PC-9 (cell line): ENCODE measurements around the gene TCF20. TPM values are rescaled to one million over a fixed set of nuclear protein-coding genes. Genes with fewer than 3 reads are reported as not detected.

Experiments
- BruUV-seq: library from RNA; stranded (reverse); fragments of 400-500 nt; replicated peaks from 2 replicates; lab custom pipeline; 2021; lab: Mats Ljungman, UMichigan
- CTCF ChIA-PET: fragments of 300-600 bp; sonication (Branson Sonifier 250); formaldehyde crosslinking; loops from one replicate; lab custom pipeline; 2022; ENCODE audit warnings: antibody characterized with exemption; lab: Charles Lee
- POLR2A ChIA-PET: fragments of 300-600 bp; sonication (Branson Sonifier 250); formaldehyde crosslinking; loops from one replicate; lab custom pipeline; 2022; ENCODE audit warnings: antibody characterized with exemption; ENCODE audit not compliant: unreplicated experiment; lab: Charles Lee
- DNase-seq, 2 experiments: peaks; one replicate each; pipeline versions ENCODE4 v3.0.0 to v3.0.0-alpha.2; 2015 to 2022; ENCODE audit warnings: mixed read lengths in 1 of 2
- H2AFZ ChIP-seq: fragments of 200-600 bp; sonication (generic); 2 replicates; pipeline ENCODE4 v1.8.1; 2017; ENCODE audit warnings: antibody characterized with exemption
- H3F3A ChIP-seq: fragments of 200-600 bp; sonication (generic); 2 replicates; pipeline ENCODE4 v1.8.1; 2017; ENCODE audit warnings: antibody characterized with exemption, mild to moderate bottlenecking, low read depth; ENCODE audit not compliant: insufficient read depth
- H3K27ac ChIP-seq: fragments of 200-600 bp; sonication (generic); 2 replicates; pipeline ENCODE4 v1.6.1; 2016; ENCODE audit warnings: mixed run types
- H3K27me3 ChIP-seq: fragments of 200-600 bp; sonication (generic); 2 replicates; pipeline ENCODE4 v1.6.1; 2016; ENCODE audit warnings: low read depth, mixed run types; ENCODE audit not compliant: insufficient read depth
- H3K36me3 ChIP-seq: fragments of 200-600 bp; sonication (generic); 2 replicates; pipeline ENCODE4 v1.6.1; 2016; ENCODE audit warnings: low read depth, mixed run types
- H3K4me1 ChIP-seq: fragments of 200-600 bp; sonication (generic); replicated peaks from 2 replicates; pipeline ENCODE4 v1.6.1; 2016; ENCODE audit warnings: mixed run types; ENCODE audit not compliant: insufficient read depth
- H3K4me2 ChIP-seq: fragments of 200-600 bp; sonication (generic); 2 replicates; pipeline ENCODE4 v1.6.1; 2017; ENCODE audit warnings: mixed run types
- H3K4me3 ChIP-seq: fragments of 200-600 bp; sonication (generic); 2 replicates; pipeline ENCODE4 v1.6.1; 2016; ENCODE audit warnings: mixed run types
- H3K79me2 ChIP-seq: fragments of 200-600 bp; sonication (generic); 2 replicates; pipeline ENCODE4 v1.6.1; 2017; ENCODE audit warnings: low read depth, mixed run types
- H3K9me2 ChIP-seq: fragments of 200-600 bp; sonication (generic); 2 replicates; pipeline ENCODE4 v1.8.1; 2017; ENCODE audit warnings: mild to moderate bottlenecking; ENCODE audit not compliant: insufficient read depth
- H3K9me3 ChIP-seq: fragments of 200-600 bp; sonication (generic); 2 replicates; pipeline ENCODE4 v1.8.1; 2016; ENCODE audit warnings: low read depth; ENCODE audit not compliant: insufficient read depth
- H4K20me1 ChIP-seq: fragments of 200-600 bp; sonication (generic); 2 replicates; pipeline ENCODE4 v1.8.1; 2017; ENCODE audit not compliant: insufficient read depth
- EZH2 ChIP-seq: fragments of 200-600 bp; sonication (generic); IDR thresholded peaks from 2 replicates; pipeline ENCODE4 v1.8.0; 2017; ENCODE audit warnings: antibody characterized with exemption, low read depth
- intact Hi-C: fragments of 100-400 bp; cut with micrococcal nuclease; formaldehyde crosslinking; loops from one replicate; pipeline ENCODE4 v1.10.0; 2022; ENCODE audit not compliant: unreplicated experiment
- total RNA-seq: library from RNA; stranded (reverse); gene quantifications from 2 replicates; pipeline ENCODE4 v1.2.3, GENCODE V29; 2021
- TF ChIP-seq, protein P1 (sequence below): fragments of 200-600 bp; sonication (generic); conservative IDR thresholded peaks from 2 replicates; pipeline ENCODE4 v1.6.1; 2017; ENCODE audit warnings: mixed run types, antibody characterized with exemption, mild to moderate bottlenecking, moderate library complexity

Gene TCF20
- total RNA-seq, 1 experiment from 2014 or later, result 79.1 TPM

DNA sequence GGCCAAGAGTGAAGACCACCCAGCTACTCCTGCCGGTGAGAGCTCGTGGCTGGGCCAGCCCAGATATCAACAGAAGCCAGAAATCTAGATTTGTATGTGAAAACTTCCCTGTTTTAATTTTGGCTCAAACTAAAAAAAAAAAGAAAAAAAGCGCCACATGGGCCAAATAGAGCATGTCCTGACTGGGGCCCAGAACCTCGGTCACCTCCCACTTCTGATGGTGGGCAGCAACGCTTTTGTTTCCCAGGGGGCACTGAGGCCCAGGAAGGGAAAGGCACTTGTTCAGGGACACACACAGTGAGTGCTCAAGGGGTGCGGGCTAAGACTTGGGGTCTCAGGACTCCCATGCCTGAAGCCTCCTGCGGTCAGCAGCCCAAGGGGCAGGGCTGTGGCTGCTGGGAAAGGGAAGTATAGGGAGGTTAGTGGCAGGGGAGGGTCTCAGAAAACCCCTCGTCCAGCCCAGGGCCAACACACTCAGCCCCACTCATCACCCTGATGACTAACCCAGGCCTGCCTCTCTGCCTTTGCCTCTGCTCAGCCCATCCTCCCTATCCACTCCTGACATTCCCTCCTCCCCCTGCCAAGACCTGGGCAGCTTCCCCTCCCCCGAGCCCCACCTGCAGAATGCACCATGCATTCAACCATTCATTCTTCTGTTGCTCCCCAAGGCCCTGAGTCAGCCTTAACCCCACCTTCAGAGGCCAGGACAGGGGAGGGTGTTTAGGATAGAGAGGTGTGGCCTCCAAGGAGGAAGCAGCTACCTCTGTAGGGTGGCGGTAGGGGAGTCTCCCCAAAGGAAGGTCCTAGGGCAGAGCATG lies 30.0 kb upstream of the TCF20 start:
- Histone ChIP-seq H3K4me2 (peak overlapping the region; percentile 32), H2AFZ (no peak overlapping the region), H3K4me1 (peaks cover 16% of the 10 kb centered on the region), H3K4me3 (no peak overlapping the region), H3K27me3 (no peaks in the 10 kb centered on the region), H4K20me1 (0 out of 2 replicates have a peak, but pooled peaks cover 5% of the 10 kb centered on the region), H3K79me2 (no peaks in the 10 kb centered on the region), H3K36me3 (no peaks in the 10 kb centered on the region), H3K9me2 (no peaks in the 10 kb centered on the region), H3K9me3 (no peaks in the 10 kb centered on the region), H3F3A (peaks cover 4% of the 10 kb centered on the region; the same call in 1 of the 2 replicates), H3K27ac (no peak overlapping the region)
- peak; percentile 81 to 83 for DNase-seq
- no TSS peak for BruUV-seq
- intact Hi-C loops, result no loop called here
- no peak for TF ChIP-seq EZH2
- TF ChIP-seq, protein P1, sequence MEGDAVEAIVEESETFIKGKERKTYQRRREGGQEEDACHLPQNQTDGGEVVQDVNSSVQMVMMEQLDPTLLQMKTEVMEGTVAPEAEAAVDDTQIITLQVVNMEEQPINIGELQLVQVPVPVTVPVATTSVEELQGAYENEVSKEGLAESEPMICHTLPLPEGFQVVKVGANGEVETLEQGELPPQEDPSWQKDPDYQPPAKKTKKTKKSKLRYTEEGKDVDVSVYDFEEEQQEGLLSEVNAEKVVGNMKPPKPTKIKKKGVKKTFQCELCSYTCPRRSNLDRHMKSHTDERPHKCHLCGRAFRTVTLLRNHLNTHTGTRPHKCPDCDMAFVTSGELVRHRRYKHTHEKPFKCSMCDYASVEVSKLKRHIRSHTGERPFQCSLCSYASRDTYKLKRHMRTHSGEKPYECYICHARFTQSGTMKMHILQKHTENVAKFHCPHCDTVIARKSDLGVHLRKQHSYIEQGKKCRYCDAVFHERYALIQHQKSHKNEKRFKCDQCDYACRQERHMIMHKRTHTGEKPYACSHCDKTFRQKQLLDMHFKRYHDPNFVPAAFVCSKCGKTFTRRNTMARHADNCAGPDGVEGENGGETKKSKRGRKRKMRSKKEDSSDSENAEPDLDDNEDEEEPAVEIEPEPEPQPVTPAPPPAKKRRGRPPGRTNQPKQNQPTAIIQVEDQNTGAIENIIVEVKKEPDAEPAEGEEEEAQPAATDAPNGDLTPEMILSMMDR, result no peak
- POLR2A ChIA-PET, result no interaction called here
- CTCF ChIA-PET, result interaction anchor here (0.6 kb wide), 1 partner anchor 14 kb away, joined by 4 read pairs; no protein-coding TSS in a partner anchor

DNA sequence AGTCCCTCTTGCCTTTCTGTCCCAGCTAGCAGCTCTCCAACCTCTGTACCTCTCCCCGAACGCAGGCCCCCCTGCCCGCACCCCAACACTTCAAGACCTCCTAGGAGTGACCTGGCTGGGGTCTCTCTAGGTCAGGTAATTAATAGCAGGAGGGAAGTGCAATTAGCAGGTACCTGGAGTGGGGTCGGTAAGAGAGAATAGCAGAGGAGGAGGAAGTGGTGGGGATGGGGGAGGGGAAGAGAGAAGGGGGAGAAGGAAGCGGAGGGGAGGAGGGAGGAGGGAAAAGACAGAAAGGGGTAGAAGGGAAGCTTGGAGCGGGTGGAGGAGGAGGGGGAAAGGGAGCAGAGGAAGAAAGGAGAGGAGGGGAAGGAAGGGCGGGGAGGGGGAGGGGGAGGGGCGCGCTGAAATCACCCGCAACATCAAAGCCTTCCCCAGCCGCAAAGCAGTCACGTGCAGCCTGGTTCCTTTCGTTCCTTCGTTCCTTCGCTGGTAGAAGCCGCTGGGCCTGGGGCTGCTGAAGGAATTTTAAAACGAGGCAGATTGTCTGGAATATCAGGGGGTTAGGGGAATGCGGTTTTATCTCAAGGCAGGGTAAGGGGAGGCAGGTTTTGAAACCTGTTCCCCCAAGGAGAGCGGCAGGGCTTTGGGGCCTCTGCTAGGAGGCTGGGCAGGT lies 29.3 kb upstream of the TCF20 start:
- POLR2A ChIA-PET, result no interaction called here
- CTCF ChIA-PET, result interaction anchor here (0.6 kb wide), 2 partner anchors 15 to 208 kb away, joined by 4 to 13 read pairs; no protein-coding TSS in a partner anchor
- BruUV-seq, result no TSS peak

DNA sequence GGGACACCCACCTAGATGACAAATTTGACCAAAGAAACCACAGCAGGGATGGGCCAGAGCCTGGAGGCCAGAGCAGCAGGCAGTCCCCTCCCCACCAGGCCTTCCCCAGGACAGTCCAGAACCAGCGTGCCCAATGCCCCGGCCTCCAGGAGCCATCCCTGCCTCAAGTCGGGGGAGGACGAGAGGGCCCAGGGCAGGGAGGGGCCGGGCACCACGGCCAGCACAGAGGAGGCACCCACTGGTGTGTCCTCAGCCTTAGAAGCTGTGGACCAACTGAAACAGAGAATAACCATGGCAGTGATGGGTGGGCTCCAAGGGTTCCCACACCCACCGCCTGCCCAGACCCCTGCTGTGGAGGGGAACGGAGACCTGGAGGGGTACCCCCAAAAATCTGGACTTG lies 28.3 kb upstream of the TCF20 start:
- peaks cover 19% of the 10 kb centered on the region for H3K4me1 ChIP-seq
- H3K4me2 ChIP-seq, result no peak overlapping the region
- H3K27me3 ChIP-seq, result no peaks in the 10 kb centered on the region
- TF ChIP-seq EZH2, result no peak
- TF ChIP-seq, protein P1, result no peak
- no peaks in the 10 kb centered on the region for H3K79me2 ChIP-seq
- no peaks in the 10 kb centered on the region for H3K36me3 ChIP-seq
- intact Hi-C loops, result no loop called here
- no peak for DNase-seq
- H3K4me3 ChIP-seq, result no peak overlapping the region
- CTCF ChIA-PET, result no interaction called here
- POLR2A ChIA-PET, result no interaction called here
- H3K9me2 ChIP-seq, result no peaks in the 10 kb centered on the region
- BruUV-seq, result no TSS peak
- no peak overlapping the region for H3K27ac ChIP-seq
- peaks cover 4% of the 10 kb centered on the region; the same call in 1 of the 2 replicates for H4K20me1 ChIP-seq
- no peak overlapping the region for H2AFZ ChIP-seq
- no peaks in the 10 kb centered on the region for H3K9me3 ChIP-seq
- H3F3A ChIP-seq, result peaks cover 4% of the 10 kb centered on the region; the same call in 1 of the 2 replicates

More for the DNA sequence above, 29.3 kb upstream of the TCF20 start:
- intact Hi-C loops, result no loop called here
- Histone ChIP-seq H3K9me2 (no peaks in the 10 kb centered on the region), H3K4me3 (no peak overlapping the region), H4K20me1 (peaks cover 3% of the 10 kb centered on the region; the same call in 1 of the 2 replicates), H3K9me3 (no peaks in the 10 kb centered on the region), H3K4me2 (peak overlapping the region; percentile 32; the same call in 1 of the 2 replicates), H3K27ac (no peak overlapping the region), H3K79me2 (no peaks in the 10 kb centered on the region), H2AFZ (no peak overlapping the region), H3K27me3 (no peaks in the 10 kb centered on the region), H3F3A (peaks cover 4% of the 10 kb centered on the region; the same call in 1 of the 2 replicates), H3K4me1 (peaks cover 16% of the 10 kb centered on the region), H3K36me3 (no peaks in the 10 kb centered on the region)
- TF ChIP-seq EZH2, result no peak
- TF ChIP-seq, protein P1, result no peak
- no peak for DNase-seq
